WTC11 (cell line): ENCODE results near the gene CRACDL.

Source experiments
- CBFB ChIP-seq: sonication (generic); formaldehyde crosslinking; IDR thresholded peaks from 2 replicates; pipeline ENCODE4 v1.8.1; 2022; ENCODE audit warnings: mild to moderate bottlenecking, low read depth, missing genetic modification reagents
- CTCF ChIP-seq: fragments of 200-600 bp; IDR thresholded peaks from 2 replicates; pipeline ENCODE4 v1.8.0; 2022; ENCODE audit warnings: antibody characterized with exemption
- NFYB ChIP-seq: sonication (generic); formaldehyde crosslinking; conservative IDR thresholded peaks from 2 replicates; pipeline ENCODE4 v1.8.0; 2022; ENCODE audit warnings: low read depth, missing genetic modification reagents
- SP1 ChIP-seq: sonication (generic); formaldehyde crosslinking; conservative IDR thresholded peaks from 2 replicates; pipeline ENCODE4 v1.8.1; 2022; ENCODE audit warnings: missing genetic modification reagents
- ZNF317 ChIP-seq: sonication (generic); formaldehyde crosslinking; IDR thresholded peaks from 2 replicates; pipeline ENCODE4 v1.8.1; 2023; ENCODE audit warnings: low read depth, mild to moderate bottlenecking, moderate library complexity, missing genetic modification reagents, borderline replicate concordance
- ZNF671 ChIP-seq: fragments of 250-450 bp; sonication (Bioruptor Pico); IDR thresholded peaks from 2 replicates; pipeline ENCODE4 v1.8.0; 2021; ENCODE audit warnings: mild to moderate bottlenecking

GRCh38 chr2:98793897-98794830 lies 141.9 kb downstream of the CRACDL start:
- TF ChIP-seq CTCF (no peak), ZNF671 (CRISPR knock-in tag) (no peak), SP1 (CRISPR knock-in tag) (no peak), ZNF317 (CRISPR knock-in tag) (no peak), CBFB (no peak), NFYB (CRISPR knock-in tag) (no peak)
